ENCODE measurements around the gene ADAM12.

The ADAM12 gene

DNA sequence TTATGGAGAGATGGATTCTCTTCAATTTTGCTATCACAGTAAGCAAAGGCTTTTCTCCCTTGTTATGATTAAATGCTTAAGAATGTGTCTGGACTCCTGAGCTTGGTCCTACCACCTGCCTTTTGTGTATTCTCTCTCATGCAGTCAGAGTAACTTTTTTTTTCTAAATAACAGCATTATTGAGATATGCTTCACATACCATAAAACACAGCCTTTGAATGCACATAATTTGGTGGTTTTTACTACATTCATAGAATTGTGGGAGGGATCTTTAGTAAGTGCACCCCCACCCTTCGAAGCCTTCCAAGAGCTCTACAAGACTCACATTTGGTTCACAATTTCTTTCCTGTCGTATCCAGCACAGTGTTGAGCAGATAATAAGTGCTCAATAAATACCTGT lies 175.5 kb downstream of the ADAM12 start:
- DNase-seq (ENCODE audit: low read depth): no peak

DNA sequence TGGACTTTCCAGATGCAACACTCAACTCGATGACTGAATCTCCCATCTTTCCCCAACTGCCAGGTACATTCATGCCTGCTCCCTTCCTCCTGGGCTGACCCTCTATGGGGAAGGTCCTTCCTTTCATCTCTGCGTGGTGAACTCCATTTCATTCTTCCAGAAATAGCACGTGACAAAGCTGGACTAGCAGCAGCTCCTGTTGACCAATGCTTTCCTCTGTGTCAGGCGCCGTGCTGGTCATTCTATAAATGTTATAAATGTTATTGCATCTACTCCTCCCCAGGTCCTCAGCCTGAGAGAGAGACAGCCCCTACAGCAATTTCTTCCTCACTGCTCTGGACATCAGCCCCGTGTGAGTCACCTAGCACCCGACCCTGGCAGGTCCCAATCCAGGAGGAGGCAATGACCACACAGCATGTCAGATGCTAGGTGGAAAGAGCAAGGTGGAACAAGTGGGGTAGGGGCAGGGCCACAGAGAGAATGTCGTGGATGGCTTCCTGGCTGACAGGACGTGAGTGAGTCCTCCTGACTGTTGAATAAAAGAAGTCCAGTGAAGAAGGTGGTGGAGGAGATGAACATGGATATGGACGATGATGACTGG lies 178.1 kb downstream of the ADAM12 start:
- DNase-seq (ENCODE audit: low read depth): no peak

DNA sequence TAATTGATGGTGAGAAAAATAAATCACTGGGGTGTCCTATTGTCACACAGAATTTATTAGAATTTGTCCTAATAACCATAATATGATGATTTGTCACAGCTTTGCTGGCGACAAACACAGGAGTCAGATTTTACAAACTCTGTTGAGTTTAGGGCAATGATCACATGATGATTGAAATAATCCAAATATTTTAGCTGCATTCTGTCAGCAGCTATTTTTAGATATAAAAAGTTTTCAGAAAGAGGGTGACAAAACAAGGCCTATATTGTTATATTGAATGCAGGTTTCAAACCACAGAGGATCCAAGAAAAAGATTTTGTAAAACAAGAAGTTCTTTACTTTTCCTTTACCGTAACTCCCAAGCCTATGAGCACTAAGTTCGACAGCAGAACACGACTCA lies 178.8 kb downstream of the ADAM12 start:
- no peak for DNase-seq (ENCODE audit: low read depth)

DNA sequence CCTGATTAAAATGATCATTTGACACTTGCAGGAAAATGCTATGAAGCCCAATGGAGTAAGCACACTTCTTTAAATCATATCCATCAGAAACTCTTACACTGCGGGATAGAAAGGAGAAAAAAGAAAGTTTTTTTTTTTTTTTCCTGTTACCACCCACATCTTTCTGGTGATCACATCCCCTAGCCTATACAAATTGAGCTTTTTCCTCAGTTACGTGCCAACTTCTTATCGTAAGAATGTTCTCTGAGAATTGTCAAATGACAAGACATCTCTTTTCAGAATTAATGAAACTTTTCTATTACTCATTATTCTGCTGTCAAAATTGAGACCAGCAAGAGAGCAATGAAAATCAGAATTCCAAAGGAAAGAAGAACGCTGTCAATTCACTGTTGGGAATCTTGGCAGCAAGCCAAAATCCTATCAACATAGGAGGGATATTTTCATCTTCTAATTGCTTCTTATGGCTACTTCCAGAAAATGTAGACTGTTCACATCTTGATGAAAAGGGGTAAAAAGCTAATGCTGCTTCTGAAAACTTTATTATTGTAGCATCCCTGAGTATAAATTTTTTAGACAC lies 179.5 kb downstream of the ADAM12 start:
- DNase-seq (ENCODE audit: low read depth): no peak

DNA sequence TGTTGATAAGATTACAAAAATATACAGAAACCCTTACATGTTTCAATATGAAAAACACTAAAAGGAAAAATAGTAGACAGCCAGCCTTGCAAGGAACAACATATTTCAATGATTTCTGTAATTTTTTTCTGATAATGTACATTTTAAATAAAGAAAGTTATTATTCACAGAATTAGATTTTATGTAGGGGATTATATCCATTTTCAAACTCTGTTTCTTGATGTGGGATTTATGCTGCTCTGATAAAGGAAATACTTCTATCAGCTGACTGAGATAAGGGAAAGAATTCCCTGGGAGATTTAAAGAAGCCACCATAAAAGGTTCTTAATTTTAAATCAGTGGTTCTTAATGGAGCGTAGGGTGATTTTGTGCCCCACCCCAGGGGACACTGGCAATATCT lies 180.4 kb downstream of the ADAM12 start:
- no peak for DNase-seq (ENCODE audit: low read depth)

DNA sequence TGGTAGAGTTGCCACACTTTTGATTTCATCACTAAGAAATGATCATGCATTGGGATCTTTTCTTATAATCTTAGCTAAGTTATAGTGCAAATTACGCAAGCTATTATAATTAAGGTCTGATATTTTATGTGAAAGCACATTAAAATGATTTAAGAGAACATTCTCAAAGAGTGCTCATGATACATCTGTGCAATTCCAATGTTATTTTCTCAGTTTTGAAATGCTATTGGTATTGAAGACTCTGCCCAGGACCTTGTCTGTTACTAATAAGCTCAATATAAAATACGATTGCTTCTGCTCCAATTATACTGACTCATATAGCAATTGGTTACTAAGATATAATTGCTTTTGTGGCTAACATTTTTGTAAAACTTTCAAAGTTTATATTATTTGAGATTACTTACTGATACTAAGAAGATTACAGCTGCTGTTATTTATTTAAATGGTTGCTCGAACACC lies 180.9 kb downstream of the ADAM12 start:
- no peak for DNase-seq (ENCODE audit: low read depth)

DNA sequence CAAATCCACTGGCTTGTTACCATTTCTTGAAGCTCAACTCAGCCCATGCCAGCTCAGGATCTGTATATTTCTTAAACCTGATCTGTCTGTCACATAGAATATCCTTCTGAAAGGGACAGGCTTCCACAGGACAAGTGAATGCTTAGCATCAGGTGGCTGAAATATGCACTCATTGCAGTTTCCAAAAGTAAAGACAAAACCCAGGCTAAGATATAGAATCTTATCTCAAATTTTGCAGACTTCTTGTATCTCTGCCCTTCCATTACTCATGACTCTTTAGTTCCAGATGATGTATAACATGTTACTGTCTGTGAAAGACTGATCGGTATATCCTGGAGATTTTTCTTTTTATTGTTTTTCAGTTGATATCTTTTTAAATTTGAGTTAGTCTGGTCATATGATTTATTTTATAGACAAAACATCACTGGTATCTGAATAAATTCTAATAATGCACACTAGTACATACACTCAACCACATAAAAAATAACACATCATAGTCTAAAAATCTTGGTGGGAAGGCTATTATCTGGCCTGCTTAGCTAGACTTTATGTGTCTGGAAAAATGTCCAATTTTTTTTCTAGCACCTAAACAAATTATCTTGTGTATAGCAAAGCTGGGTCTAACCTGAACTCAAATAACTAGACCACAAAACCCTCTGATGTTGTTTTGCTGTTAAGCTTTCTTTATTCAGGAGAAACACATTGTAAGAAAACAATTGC lies 182.6 kb downstream of the ADAM12 start:
- DNase-seq (ENCODE audit: low read depth): no peak

DNA sequence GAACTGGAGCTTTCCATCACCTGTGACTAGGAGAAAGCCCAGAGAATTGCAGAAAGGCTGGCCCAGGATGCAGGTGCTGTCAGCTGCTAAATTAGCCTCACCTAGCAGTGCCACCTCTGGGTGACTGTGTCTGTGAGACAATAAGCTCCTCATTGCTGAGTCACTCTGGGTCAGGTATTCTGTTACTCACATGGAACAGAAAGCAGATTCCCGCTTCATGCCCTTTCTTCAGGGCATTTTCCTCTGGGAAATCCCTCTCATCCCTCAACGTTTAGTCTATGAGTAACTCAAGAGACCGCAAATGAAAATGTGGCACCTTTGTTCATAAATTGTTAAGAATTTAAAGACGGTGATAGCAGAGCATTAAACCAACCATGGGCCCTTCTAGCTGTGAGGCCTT lies 184.0 kb downstream of the ADAM12 start:
- no peak for DNase-seq (ENCODE audit: low read depth)

DNA sequence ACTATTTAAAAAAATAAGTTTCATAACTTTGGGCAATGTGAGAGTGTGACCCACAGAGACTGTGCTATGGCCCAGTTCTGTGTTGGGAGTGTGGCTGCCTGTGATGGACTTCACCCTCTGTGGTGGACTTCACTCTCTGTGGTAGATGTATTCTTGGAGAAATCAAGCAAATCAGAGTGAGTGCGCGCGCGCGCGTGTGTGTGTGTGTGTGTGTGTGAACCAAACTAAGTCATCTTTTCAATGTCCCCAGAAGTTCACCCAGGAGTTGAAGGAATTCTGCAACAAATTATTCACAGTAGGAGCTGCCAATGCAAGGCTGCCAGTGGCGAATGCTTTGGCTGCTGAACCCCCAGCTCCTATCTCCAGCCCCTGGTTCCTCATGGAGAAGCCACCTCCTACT lies 184.5 kb downstream of the ADAM12 start:
- DNase-seq (ENCODE audit: low read depth): no peak

DNA sequence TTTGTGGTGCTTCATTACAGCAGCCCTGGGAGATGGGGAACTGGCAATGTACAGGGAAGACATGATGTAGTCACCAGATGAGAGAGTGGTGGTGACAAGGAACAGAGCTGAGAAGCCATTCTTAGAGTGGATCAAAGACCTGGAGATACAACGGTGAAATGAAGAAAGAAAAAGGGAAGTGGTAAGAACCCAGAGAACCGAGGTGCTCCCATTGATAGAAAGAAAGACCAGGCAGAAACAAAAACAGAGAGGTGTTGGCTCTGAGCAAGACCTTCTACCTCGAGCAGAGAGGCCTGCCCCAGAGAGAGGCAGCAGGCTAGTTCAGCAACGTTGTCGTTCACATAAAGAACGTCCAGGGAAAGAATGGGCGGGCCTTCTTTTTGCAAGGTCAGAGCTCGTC lies 186.7 kb downstream of the ADAM12 start:
- no peak for DNase-seq (ENCODE audit: low read depth)

DNA sequence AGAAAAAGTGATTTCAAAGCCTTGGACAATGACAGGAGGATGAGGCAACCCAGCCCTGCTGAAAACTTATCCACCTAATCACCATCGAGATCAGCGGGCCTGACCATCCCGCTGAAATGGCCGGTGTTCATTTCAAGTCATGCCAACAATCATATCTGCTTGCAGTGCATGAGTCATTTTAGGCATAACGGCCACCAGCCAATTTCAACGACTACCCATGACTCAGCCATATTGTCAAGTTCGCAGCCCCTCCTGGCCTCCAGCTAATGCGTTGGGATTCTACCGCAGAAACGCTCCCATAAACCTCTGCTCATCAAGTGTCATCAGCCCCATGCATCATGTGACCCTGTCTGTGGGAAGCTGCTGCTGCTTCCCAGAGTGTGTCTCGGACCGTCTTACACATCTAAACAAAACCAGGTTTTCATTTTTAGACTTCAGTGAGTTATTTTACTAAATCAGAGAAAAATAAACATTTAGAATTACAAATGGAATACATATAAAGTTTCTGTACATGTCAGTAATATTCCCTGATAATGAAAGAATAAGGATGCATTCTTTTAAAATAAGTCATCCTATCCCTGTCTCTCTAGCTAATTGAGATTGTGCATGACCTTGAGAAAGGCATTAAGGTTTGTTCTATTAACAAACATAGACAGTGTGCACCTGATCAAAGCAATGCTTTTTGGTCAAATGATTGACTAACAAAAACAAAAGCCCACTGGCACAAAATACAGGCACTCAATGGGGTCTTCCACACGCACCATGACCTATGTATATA lies 188.9 kb downstream of the ADAM12 start:
- DNase-seq (ENCODE audit: low read depth): no peak

DNA sequence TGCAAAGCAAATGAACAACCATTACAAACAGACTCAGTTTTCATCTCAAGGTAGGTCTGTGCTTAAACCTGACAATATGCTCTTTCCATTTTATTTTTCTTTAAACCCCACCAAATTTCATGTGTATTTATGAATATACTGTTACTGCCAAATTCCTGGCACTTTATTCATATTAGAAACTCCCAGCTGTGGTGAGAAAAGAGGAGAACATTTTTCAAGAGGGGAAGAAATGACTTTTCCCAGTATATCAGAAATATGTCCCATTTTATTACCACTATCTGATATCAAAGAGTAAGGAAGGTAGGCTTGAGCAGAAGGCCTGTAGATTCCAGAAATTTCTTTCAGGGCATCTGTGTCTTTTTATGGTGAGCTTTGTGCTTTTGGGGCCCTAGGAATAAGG lies 189.6 kb downstream of the ADAM12 start:
- no peak for DNase-seq (ENCODE audit: low read depth)

DNA sequence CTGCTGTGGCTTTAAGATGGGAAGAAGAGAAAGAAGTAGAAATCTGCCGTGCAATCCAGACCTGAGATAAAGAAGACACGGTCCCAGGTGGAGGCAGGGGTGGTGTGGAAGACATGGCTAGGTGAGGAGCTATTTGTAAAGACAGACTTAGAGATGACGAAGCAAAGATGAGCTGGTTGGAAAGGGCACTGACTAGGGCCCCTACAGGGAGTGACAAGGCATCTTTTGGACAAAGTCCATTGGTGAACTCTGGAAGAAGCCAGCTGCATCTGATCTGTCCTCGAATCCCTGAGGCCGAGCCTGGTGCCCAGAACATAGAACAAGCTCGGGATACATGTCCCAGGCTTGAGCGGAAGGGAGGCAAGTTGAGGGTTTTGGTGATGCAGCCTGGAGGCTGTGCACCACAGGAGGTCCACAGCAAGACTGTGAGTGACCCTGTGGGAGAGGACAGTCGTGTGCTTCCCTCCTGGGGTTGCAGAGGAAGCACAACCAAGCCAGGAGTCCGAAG lies 191.2 kb downstream of the ADAM12 start:
- no peak for DNase-seq (ENCODE audit: low read depth)

DNA sequence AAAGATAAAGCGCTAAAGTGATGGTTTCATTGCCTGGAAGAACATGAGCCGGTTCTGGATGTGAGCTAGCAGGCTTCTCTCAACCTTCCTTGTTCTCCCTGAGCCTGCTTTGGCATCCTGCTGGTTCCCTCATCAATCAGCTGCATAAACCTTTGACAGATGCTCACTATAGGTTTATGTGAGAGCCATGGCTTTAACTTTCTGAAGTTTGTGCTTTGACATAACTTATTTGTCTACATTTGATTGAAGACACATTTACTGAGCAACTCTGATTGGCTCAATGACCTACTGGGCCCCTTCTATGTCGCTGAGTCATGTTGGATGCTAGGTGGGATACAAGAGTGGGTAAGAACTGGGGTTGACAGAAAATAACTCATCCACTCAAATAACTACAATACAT lies 192.0 kb downstream of the ADAM12 start:
- no peak for DNase-seq (ENCODE audit: low read depth)

DNA sequence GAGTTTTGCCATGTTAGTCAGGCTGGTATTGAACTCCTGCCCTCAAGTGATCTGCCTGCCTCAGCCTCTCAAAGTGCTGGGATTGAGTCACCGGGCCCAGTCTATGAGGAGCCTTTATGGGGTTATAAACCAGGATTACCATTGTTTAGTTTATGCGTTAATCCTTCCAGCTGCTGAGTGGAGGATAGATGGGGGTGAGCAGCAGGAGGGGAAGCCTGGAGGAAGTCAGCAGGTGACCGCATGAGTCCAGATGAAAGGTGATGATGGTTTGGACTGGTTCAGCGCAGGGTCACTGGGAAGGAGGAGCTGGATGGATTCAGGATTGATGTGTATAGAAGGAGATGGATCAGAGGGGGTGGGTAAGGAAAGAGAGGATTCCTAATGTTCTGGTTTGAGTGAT lies 197.1 kb downstream of the ADAM12 start:
- DNase-seq (ENCODE audit: low read depth): no peak

DNA sequence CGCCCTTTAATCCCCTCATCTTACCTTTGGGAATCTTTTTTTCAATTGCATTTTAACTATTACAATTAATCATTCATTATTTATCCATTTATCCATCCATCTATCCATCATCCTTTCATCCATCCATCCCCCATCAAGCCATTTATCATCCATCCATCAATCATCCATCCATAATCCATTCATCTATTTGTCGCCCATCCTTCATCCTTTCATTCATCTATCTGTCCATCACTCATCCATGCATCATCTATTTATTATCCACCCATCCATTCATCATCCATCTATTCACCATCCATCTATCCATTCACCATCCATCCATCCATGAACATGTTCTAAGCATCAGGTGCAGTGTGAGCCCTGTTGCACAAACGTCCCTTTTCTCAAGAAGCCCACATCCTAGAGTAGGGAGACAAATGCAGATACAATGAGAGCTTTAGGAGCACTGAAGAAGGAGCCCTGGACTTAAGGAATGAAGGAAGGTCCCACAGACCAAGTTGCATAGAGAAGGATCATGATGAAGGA lies 199.5 kb downstream of the ADAM12 start:
- DNase-seq (ENCODE audit: low read depth): no peak

DNA sequence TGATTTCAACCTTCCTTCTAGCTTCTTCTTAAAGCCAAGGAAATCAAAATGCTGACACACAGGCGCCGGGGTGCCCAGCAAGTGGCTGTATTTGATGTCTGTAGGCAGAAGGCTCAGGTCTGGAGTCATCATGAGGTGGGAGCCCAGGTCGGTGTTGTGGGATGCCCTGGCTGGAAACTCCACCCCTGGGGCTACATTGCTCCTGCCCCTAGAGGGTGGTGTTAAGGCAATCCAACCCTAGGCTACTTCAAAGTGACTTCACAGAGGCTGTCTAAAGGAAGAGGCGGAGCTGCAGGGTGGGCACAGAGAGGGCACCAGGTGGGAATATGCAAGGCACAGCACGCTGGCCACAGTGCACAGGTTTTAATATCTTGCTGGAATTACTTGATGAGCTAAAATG lies 200.9 kb downstream of the ADAM12 start:
- no peak for DNase-seq (ENCODE audit: low read depth)

DNA sequence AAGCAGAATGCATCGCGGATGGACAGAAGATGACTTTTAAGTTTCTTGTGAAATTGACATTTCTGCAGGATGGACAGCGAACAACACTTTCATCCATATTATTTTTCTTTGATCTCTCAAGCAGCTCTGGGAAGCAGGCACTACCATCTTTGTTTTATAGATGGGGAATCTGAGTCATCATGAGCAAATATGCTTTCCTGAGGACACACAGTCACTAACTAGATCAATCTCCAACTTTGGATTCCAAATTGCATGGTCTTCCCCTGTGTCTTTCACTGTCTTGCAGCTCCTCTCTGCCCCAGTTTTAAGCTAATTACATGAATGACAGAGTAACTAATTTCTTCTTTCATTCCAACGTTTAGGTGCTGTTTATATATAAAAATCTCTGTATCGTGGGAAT lies 201.5 kb downstream of the ADAM12 start:
- no peak for DNase-seq (ENCODE audit: low read depth)

DNA sequence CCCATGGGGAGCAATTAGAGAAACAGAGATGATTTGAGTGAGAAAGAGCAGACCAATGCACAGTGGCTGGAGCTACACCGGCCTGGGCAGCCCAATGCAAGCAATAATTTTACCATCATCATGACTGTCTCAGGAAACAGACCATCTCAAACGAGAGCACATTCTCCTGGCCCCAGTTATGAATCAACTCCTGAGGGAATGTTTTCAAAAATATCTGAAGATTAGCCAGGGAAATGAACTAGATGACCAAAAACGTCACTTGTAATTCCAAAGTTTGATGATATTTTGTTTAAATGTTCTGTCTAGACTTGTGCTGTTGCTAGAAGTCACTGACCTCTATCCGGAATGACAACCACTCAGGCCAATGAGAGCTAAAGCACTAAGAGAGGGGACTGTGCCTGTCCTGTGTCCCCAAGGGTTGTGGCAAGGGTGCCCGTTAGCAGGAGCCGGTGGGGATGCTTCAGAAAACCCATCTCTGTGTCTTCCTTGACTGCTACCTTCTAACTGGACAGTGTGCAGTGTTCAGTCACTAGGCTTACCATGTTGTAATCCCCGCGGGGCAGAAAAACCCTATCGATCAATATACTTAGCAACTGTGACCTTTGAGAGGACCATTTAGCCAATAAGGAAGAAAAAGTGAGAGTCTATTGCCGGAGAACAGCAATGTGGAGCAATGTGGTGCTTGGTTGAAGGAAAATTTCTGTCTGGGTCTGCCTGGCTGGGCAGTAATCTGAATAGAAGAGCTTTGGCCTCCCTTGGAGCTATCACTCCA lies 202.4 kb downstream of the ADAM12 start:
- no peak for DNase-seq (ENCODE audit: low read depth)

DNA sequence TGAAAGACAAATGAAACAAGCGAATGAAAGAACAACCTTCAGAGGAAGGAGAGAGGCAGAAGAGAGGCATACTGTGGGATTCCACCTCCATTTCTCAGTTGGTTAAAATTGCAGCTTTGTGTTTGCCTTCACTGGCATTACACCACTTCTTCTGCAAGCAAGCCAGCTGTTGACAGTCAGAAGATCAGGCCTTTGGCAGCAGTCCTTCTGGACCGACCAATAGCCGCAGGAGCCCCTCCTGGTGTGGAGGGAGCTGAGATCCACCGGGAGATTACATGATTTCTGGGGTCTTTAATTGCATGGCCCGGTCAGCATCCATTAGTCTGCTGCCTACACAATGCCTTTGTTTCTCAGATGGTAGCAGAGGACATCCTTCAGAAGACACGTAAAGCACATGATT lies 206.7 kb downstream of the ADAM12 start:
- DNase-seq (ENCODE audit: low read depth): no peak

DNA sequence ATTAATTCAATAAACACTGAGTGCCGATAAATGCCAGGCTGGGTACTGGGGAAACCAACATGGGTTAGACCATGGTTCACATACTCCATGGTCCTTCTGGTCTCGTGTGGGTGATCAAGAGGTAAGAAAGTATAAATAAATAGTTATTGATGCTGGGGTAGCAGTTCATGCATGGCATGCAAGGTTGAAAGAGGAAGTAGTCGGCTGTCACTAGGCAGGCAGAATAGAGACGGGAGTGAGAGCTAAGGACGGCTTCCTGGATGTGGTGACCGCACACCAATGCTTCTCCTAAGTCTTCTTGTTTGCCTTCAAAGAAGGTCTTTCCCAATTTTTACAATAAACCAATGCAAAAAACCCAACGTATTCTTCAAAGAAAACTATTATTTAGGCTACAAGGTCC lies 208.6 kb downstream of the ADAM12 start:
- DNase-seq (ENCODE audit: low read depth): no peak

Measured in stimulated activated CD8-positive, alpha-beta memory T cell treated with anti-CD3 and anti-CD28 coated beads, Interleukin-4, amount 100 ng/mL, for 24 hours (primary cell).